ENCODE data around the gene ZDHHC12.

ZDHHC12 gene, protein sequence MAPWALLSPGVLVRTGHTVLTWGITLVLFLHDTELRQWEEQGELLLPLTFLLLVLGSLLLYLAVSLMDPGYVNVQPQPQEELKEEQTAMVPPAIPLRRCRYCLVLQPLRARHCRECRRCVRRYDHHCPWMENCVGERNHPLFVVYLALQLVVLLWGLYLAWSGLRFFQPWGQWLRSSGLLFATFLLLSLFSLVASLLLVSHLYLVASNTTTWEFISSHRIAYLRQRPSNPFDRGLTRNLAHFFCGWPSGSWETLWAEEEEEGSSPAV

DNA sequence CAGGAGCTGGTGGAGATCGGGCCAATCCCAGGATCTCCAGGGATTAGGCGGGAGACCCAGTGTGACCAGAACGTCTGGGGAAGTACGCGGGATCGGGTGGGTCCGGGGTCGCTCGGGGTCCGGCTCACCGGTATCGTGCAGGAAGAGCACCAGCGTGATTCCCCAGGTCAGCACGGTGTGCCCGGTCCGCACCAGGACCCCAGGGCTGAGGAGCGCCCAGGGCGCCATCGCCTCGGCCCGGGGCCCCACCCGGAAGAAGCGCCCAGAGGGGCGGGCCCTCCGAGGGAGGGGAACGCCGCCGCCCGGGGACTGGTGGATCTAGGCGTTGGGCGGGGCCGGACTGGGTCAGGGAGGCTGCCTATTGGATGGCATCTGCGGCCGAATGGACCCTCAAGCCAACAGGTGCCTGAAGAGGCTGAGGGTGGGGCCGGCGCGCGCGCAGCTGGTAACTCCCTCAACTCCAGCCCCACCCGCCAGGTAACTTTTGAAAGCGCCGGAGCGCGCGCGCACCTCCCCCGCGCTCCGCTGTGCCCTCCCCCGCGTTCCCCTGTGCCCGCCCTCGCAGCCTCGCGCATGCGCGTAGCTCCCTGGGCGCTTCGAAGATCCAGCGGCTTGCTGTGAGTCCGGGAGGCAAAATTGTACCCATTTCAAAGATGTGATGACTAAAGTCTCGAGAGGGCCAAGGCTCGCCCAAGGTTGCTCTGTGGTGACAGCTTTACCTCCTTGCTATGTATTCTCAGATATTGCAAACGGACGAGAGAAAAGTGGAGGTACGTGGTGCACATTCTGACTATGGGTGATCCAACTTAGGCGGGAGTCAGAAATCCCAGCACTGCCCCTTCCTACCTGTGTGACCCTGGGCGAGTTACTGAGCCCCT is at the start of gene ZDHHC12:
ZDHHC12 (minus strand) TSS at position 262 of the 878 bp plus-strand sequence; CDS start at position 228, 34 bp downstream.
- DNase-seq = peak; percentile 96
- TF ChIP-seq GATA1 (IDR thresholded peaks at IDR 0.05; ENCODE audit: low read depth, low read length) (no peak), POLR2A (IDR thresholded peaks at IDR 0.05; ENCODE audit: low read length) (peak; percentile 91)

DNA sequence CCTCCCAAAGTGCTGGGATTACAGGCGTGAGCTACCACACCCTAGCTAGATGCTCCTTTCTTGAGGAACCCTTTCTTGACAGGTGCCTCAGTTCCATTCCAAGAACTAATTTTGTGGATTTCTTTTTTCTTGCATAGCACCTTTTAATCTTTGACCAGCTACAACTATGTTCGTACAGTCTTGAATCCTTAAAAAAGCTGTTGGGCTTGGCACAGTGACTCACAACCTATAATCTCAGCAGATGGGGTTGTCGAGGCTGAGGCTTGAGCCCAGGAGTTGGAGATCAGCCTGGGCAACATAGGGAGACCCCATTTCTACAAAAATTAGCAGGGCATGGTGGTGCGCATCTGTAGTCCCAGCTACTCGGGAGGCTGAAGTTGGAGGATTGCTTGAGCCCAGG is 49.1 kb upstream of the ZDHHC12 start:
- TF ChIP-seq GATA1 (IDR thresholded peaks at IDR 0.05; ENCODE audit: low read depth, low read length) = no peak
- TF ChIP-seq POLR2A (IDR thresholded peaks at IDR 0.05; ENCODE audit: low read length) = no peak

DNA sequence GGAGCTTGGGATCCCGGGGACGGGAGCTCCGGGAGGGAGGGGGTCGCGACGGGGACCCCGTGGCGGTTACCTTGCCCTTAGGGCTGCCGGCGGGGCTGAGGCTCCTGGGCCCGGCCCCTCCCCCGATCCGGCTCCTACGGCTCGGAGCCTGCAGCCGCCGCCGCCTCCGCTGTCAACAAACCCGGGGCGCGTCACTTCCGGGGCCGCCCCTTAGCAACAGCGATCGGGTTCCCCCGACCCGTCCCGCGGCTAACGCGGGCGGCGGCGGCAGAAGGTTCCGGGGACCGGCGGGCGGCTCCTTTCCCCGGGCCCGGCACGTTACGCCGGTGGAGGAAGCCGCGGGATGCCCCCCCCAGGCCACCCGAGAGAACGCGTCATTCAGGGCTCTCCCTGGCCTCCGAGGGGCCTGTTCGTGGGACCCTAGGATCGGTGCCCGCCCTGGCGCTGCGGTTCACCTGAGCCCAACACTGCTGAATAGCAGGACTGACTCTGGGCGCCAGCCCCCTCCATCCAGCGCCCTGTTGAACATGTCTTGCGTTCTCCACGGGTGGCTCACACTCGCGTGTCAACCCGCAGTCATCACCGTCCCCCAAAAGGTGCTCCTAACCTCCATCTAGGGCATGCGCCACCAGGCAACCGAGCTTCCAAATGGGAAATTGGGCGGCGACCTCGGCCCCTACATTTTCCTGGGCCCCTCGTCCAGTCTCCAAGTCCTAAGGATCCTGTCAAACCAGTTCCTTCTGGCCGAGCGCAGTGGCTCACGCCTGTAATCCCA is 48.0 kb upstream of the ZDHHC12 start, which contains the start of gene ZER1:
ZER1 (minus strand) TSS at position 183 of the 775 bp plus-strand sequence. CDS start 16,362 bp downstream, outside the sequence.
- DNase-seq = peak; percentile 96 to 98

More for the DNA sequence above, 49.1 kb upstream of the ZDHHC12 start:
- no peak for DNase-seq

DNA sequence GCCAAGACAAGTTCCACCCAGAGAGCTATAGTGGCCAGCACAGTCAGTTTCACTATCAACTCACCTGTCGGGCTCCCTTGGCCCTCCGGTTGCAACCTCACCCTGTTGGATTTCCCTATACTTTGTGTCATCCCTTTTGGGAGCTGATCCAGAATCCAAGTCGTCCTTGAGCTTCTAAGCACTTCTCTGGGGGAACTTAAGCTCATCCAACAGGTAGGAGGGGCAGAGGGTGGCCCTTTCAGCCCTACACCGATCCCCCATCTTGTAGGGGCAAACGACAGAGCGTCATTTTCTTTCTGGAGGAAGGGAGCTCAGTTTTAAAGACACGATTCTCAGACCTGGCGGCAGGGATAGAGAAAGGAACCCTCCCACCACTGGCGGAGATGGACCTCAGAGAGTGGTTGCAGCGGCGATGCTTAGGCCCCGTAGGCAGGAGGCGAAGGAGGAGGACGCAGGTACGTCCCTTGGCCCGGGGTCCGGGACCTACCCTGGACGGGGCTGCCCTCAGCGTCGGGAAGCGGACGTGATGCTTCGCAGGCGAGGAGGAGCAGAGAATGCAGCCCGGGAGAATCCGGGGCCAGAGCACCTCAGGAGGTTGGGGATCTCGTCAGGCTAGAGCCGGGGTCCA is 47.3 kb upstream of the ZDHHC12 start:
- DNase-seq = peak; percentile 62 to 81
- TF ChIP-seq POLR2A (IDR thresholded peaks at IDR 0.05; ENCODE audit: low read length) (no peak), GATA1 (IDR thresholded peaks at IDR 0.05; ENCODE audit: low read depth, low read length) (no peak)

More for the DNA sequence above, 48.0 kb upstream of the ZDHHC12 start, which contains the start of gene ZER1:
- TF ChIP-seq POLR2A (IDR thresholded peaks at IDR 0.05; ENCODE audit: low read length) = peak; percentile 85
- no peak for TF ChIP-seq GATA1 (IDR thresholded peaks at IDR 0.05; ENCODE audit: low read depth, low read length)

DNA sequence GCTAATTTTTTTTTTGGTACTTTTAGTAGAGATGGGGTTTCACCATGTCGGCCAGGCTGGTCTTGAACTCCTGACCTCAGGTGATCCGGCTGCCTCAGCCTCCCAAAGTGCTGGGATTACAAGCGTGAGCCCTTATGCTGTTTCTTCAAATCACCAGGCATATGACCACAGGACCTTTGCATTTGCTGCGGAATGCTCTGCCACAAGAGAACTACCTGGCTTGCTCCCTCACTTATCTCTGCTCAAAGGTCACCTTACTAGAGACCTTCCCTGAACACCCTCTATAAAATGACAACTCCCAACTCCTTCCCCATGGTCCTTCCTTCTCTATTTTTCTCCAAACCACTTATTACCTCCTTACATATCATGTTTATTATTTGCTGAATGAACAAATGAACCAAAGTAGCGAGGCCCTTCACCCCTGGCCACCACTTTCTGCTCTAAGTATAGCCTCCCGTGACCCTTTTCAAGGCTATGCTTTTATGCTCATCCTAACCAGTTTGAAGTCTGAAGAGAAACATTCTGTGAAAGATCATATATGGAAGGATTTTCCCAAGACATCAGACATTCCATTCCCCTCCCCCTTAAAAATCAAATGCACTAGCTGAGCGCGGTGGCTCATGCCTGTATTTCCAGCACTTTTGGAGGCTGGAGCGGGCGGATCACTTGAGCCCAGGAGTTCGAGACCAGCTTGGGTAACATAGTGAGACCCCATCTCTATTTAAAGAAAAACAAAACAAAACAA is 46.5 kb upstream of the ZDHHC12 start:
- DNase-seq = no peak
- no peak for TF ChIP-seq GATA1 (IDR thresholded peaks at IDR 0.05; ENCODE audit: low read depth, low read length)
- TF ChIP-seq POLR2A (IDR thresholded peaks at IDR 0.05; ENCODE audit: low read length) = no peak

DNA sequence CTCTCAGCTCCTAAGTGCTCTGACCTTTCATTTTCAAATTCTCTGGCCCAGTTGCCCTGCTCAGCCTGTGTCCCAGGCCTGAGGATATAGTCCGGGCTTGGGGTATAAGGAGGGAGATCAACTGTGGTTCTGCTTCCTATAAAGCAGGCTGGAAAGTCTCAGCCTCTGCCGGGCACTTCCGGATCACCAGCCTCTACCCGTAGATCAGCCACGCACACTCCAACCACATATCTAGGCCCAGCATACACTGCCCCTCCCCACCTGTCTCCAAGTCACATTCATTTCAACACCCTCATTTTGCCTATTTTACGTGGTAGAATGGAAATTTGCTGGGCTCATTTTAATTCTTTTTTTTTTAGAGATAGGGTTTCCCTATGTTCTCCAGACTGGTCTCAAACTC is 44.7 kb upstream of the ZDHHC12 start:
- DNase-seq = peak; percentile 39 to 49
- no peak for TF ChIP-seq POLR2A (IDR thresholded peaks at IDR 0.05; ENCODE audit: low read length)
- no peak for TF ChIP-seq GATA1 (IDR thresholded peaks at IDR 0.05; ENCODE audit: low read depth, low read length)

DNA sequence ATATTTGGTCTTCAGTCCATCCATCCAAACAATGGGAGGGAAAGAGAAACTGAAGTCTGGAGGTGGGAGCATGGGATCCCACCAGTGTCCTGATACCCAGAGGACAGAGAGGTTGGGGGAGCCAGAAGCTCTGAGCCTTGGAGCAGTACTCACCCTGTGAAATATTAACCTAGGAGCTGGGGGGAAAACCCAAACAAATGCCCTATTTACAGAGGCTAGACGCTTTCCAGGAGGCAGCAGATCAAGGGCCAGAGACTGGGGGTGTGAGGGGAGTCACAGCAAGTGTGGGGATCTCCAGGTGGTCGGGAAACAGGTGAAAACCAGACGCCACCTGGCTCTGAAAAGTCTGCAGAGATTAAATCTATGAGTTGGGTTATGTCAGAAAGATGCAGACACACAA is 41.6 kb upstream of the ZDHHC12 start:
- TF ChIP-seq POLR2A (IDR thresholded peaks at IDR 0.05; ENCODE audit: low read length) = no peak
- TF ChIP-seq GATA1 (IDR thresholded peaks at IDR 0.05; ENCODE audit: low read depth, low read length) = no peak

DNA sequence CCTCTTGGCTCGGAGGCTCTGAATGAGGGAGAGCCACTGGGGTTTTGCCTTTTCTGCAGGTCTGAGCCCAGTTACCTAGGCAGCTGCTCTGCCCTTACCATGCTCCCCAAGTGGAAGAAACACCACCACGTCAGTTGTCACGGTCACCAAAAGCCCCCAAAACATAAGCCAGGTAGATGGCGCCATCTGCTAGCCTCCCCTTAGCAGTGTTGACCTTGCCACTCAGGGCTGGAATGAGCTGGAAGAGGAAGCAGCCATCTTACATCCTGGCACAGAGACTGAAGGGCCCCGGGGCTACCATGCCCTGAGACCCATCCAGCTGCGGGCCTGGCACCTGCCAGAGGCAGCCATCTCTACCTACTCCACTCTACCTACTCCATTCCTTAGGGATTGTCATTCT is 40.4 kb upstream of the ZDHHC12 start:
- DNase-seq = no peak
- no peak for TF ChIP-seq GATA1 (IDR thresholded peaks at IDR 0.05; ENCODE audit: low read depth, low read length)
- TF ChIP-seq POLR2A (IDR thresholded peaks at IDR 0.05; ENCODE audit: low read length) = no peak

More for the DNA sequence above, 41.6 kb upstream of the ZDHHC12 start:
- no peak for DNase-seq

DNA sequence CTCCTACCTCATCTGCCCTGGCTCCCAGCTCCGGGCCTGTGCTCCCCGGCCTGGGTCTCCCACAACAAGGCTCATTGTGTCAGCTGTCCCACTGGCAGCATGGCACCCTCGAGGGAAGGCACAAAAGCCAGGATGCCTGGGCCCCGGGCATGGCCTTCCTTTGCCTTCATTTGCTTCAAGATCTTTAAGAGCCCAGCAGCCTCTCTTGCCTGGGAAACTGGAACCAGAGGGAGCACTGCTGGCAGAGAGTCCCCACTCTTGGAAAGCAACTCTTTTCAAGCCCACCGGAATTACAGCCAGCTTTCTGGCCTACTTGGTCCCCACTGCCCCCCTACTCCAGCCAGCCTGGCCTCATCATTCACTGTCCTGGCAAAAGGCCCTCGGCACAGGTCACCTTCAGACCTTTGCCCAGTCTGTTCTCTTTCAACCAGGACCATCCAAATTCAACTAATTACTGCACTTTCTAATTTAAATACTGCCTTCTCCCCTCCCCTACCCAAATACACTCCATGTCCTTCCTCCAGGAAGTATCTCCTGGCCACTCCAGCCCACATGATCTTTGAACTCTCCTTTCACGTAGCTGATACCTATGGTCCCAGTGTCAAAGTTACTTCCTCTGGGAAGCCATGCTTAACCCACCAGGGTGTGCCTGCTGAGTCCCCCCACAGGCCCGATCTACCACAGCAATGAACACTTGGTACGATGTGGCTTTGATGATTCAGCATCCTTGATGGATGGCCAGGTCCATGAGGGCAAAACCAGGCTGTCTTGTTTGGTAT is 38.9 kb upstream of the ZDHHC12 start:
- TF ChIP-seq GATA1 (IDR thresholded peaks at IDR 0.05; ENCODE audit: low read depth, low read length) (no peak), POLR2A (IDR thresholded peaks at IDR 0.05; ENCODE audit: low read length) (no peak)
- DNase-seq = no peak

DNA sequence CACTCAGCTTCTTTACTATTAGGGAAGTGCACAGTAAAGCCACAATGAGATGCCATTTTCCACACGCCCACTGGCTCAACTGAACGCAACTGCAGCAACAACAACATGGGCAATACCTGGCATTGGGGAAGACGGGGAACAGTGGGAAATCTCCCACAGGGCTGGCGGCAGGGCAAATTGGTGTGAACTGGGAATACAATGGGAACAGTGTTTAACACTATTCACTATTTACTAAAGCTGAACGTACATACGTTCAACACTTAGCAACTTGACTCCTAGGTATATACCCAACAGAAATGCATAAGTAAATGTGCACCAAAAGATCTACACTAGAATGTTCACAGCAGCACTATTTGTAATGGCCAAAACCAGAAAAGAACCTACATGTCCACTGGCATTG is 33.7 kb upstream of the ZDHHC12 start:
- no peak for DNase-seq
- TF ChIP-seq POLR2A (IDR thresholded peaks at IDR 0.05; ENCODE audit: low read length) (no peak), GATA1 (IDR thresholded peaks at IDR 0.05; ENCODE audit: low read depth, low read length) (no peak)

DNA sequence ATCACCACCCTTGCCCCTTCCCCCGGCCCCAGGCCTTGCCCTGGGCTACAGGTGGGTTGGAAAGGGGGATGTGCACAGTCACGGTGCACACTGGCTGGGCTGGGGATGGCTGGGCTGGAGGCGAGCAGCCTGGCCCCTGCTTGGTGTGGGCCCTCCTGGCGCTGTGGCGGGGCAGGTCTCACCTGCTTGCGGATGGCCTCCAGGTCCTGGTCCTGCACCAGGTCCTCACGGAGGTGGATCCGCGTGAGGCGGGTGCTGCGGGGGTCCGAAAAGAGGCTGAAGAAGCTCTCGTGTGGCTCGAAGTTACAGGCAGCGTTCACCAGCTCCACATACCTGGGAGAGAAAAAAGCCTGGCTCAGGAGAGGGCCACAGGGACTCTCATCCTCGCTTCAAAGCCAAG is 29.7 kb upstream of the ZDHHC12 start:
- TF ChIP-seq GATA1 (IDR thresholded peaks at IDR 0.05; ENCODE audit: low read depth, low read length) = no peak
- TF ChIP-seq POLR2A (IDR thresholded peaks at IDR 0.05; ENCODE audit: low read length) = no peak
- DNase-seq = no peak

Measured in erythroblast (primary cell).